IMR-90 (cell line): ENCODE data around the gene NFASC. TPM values are rescaled to one million over a fixed set of nuclear protein-coding genes. Genes with fewer than 3 reads are reported as not detected.

Experiments used
- ATAC-seq: fragments of 200-7000 bp; cut with Tn5 transposase; 2 replicates; pipeline ENCODE4 v1.9.1; 2020; ENCODE audit warnings: low read depth, mild to moderate bottlenecking, moderate library complexity
- BruUV-seq: library from RNA; stranded (reverse); fragments of 400-500 nt; replicated peaks from 2 replicates; lab custom pipeline; 2021; lab: Mats Ljungman, UMichigan
- CTCF ChIA-PET: fragments of 300-600 bp; formaldehyde crosslinking; extraction: SDS; loops from one replicate; lab custom pipeline; 2021; ENCODE audit warnings: antibody characterized with exemption; lab: Yijun Ruan, JAX
- POLR2A ChIA-PET: fragments of 300-600 bp; sonication (Branson Sonifier 250); formaldehyde crosslinking; loops from one replicate; lab custom pipeline; 2022; ENCODE audit warnings: antibody characterized with exemption; ENCODE audit not compliant: unreplicated experiment; lab: Charles Lee
- DNase-seq: peaks from one replicate; pipeline ENCODE4 v3.0.0; 2013
- H2AFZ ChIP-seq: replicated peaks from 2 replicates; pipeline ENCODE3; 2013; ENCODE audit warnings: low read length, mild to moderate bottlenecking; ENCODE audit not compliant: poor library complexity
- H2AK5ac ChIP-seq: 2 replicates; pipeline ENCODE4 v1.6.1; 2013; ENCODE audit warnings: low read depth, low read length, inconsistent platforms
- H2AK9ac ChIP-seq: replicated peaks from 2 replicates; pipeline ENCODE3; 2013; ENCODE audit warnings: mild to moderate bottlenecking, low read depth, low read length, moderate library complexity; ENCODE audit not compliant: poor library complexity
- H2BK120ac ChIP-seq: 2 replicates; pipeline ENCODE4 v1.6.1; 2013; ENCODE audit warnings: low read depth, low read length, inconsistent platforms
- H2BK15ac ChIP-seq: 3 replicates; pipeline ENCODE4 v1.6.1; 2013; ENCODE audit warnings: low read depth, low read length, inconsistent platforms
- H2BK20ac ChIP-seq: 2 replicates; pipeline ENCODE4 v1.6.1; 2013; ENCODE audit warnings: low read depth, mild to moderate bottlenecking, inconsistent platforms, low read length, moderate library complexity
- H2BK5ac ChIP-seq: 2 replicates; pipeline ENCODE4 v1.6.1; 2013; ENCODE audit warnings: mild to moderate bottlenecking, low read depth, low read length, inconsistent platforms; ENCODE audit not compliant: poor library complexity, severe bottlenecking
- H3K14ac ChIP-seq: replicated peaks from 2 replicates; pipeline ENCODE4 v1.6.1; 2013; ENCODE audit warnings: low read depth, low read length, inconsistent platforms
- H3K18ac ChIP-seq: 2 replicates; pipeline ENCODE4 v1.6.1; 2013; ENCODE audit warnings: low read depth, low read length, control low read depth
- H3K23ac ChIP-seq: 2 replicates; pipeline ENCODE4 v1.6.1; 2013; ENCODE audit warnings: low read depth, low read length, inconsistent platforms
- H3K27ac ChIP-seq: 2 replicates; pipeline ENCODE4 v1.5.1; 2013; ENCODE audit warnings: mild to moderate bottlenecking, control low read depth, low read length; ENCODE audit not compliant: insufficient read depth
- H3K27me3 ChIP-seq: 2 replicates; pipeline ENCODE4 v1.6.1; 2013; ENCODE audit warnings: low read length; ENCODE audit not compliant: control insufficient read depth, insufficient read depth
- H3K36me3 ChIP-seq: 2 replicates; pipeline ENCODE4 v1.6.1; 2013; ENCODE audit warnings: low read length, mixed read lengths; ENCODE audit not compliant: control insufficient read depth, insufficient read depth
- H3K4ac ChIP-seq: 2 replicates; pipeline ENCODE4 v1.6.1; 2013; ENCODE audit warnings: low read depth, low read length, inconsistent platforms
- H3K4me1 ChIP-seq: 2 replicates; pipeline ENCODE4 v1.6.1; 2013; ENCODE audit warnings: low read length, mixed read lengths; ENCODE audit not compliant: control insufficient read depth, insufficient read depth
- H3K4me2 ChIP-seq: 2 replicates; pipeline ENCODE4 v1.6.1; 2013; ENCODE audit warnings: low read depth, mild to moderate bottlenecking, control low read depth, low read length, moderate library complexity
- H3K4me3 ChIP-seq: 2 replicates; pipeline ENCODE4 v1.5.1; 2013; ENCODE audit warnings: low read depth, mild to moderate bottlenecking, control low read depth, low read length, moderate library complexity; ENCODE audit not compliant: insufficient read depth
- H3K56ac ChIP-seq: 2 replicates; pipeline ENCODE4 v1.6.1; 2013; ENCODE audit warnings: low read length, inconsistent platforms; ENCODE audit not compliant: insufficient read depth; ENCODE audit errors: extremely low read depth
- H3K79me1 ChIP-seq, 2 experiments: 2 replicates each; pipeline ENCODE4 v1.6.1; 2013; ENCODE audit warnings: low read length in 2 of 2, inconsistent platforms in 1 of 2, low read depth in 1 of 2
- H3K9ac ChIP-seq: 2 replicates; pipeline ENCODE4 v1.6.1; 2013; ENCODE audit warnings: low read depth, low read length, control low read depth
- H3K9me1 ChIP-seq: 2 replicates; pipeline ENCODE4 v1.6.1; 2013; ENCODE audit warnings: low read length, inconsistent platforms; ENCODE audit not compliant: insufficient read depth
- H3K9me3 ChIP-seq: 2 replicates; pipeline ENCODE4 v1.6.1; 2013; ENCODE audit warnings: low read length; ENCODE audit not compliant: control insufficient read depth, insufficient read depth
- H4K20me1 ChIP-seq: 2 replicates; pipeline ENCODE4 v1.6.1; 2013; ENCODE audit warnings: low read length, inconsistent platforms; ENCODE audit not compliant: insufficient read depth
- H4K5ac ChIP-seq: 2 replicates; pipeline ENCODE4 v1.6.1; 2013; ENCODE audit warnings: mild to moderate bottlenecking, low read depth, low read length, control low read depth
- H4K8ac ChIP-seq, 2 experiments: 2 replicates each; pipeline ENCODE4 v1.6.1; 2013; ENCODE audit warnings: low read depth in 2 of 2, low read length in 2 of 2, control low read depth in 1 of 2, inconsistent platforms in 1 of 2
- H4K91ac ChIP-seq: 2 replicates; pipeline ENCODE4 v1.6.1; 2013; ENCODE audit warnings: low read depth, low read length, inconsistent platforms; ENCODE audit not compliant: insufficient read depth
- CHD1 ChIP-seq: IDR thresholded peaks from 2 replicates; pipeline ENCODE4 v1.6.1; 2012; ENCODE audit warnings: low read depth, low read length, improper control_type of control experiment
- FOS ChIP-seq: fragments of 150-350 bp; IDR thresholded peaks from 2 replicates; pipeline ENCODE4 v1.6.1; 2016; ENCODE audit warnings: low read depth, low read length
- MAZ ChIP-seq: IDR thresholded peaks from 2 replicates; pipeline ENCODE4 v1.6.1; 2012; ENCODE audit warnings: low read depth, mild to moderate bottlenecking, low read length, improper control_type of control experiment, moderate library complexity, borderline replicate concordance
- WGBS, 2 experiments: methylation state at CpG; one replicate each; pipeline versions ENCODE4 v1.1.5 to v1.1.7; 2013; ENCODE audit warnings: missing lambda C conversion rate in 2 of 2; ENCODE audit not compliant: insufficient read length in 1 of 2; ENCODE audit errors: extremely low coverage in 2 of 2; 5-methylcytosine and 5-hydroxymethylcytosine counted together
- dilution Hi-C: fragments of 300-500 bp; cut with HindIII; formaldehyde crosslinking; loops from one replicate; pipeline ENCODE4 v1.14.3; 2018; ENCODE audit warnings: low sequenced_read_pairs; ENCODE audit not compliant: unreplicated experiment
- in situ Hi-C: fragments of 300-500 bp; cut with MboI; formaldehyde crosslinking; loops from 3 replicates; pipeline ENCODE4 v1.14.3; 2019; ENCODE audit warnings: low sequenced_read_pairs, inconsistent platforms, mixed read lengths
- intact Hi-C: fragments of 100-400 bp; cut with micrococcal nuclease; formaldehyde crosslinking; loops from 2 replicates; pipeline ENCODE4 v1.10.0; 2022
- polyA plus RNA-seq, 3 experiments: library from polyadenylated mRNA; depleted of rRNA; stranded (reverse); fragments of >200 nt; gene quantifications; 2 replicates each; pipeline ENCODE4 v1.2.3, GENCODE V29; 2012; ENCODE audit warnings: low replicate concordance in 1 of 3
- total RNA-seq: library from RNA; depleted of rRNA; stranded (reverse); fragments of >200 nt; gene quantifications from 2 replicates; pipeline ENCODE4 v1.2.3, GENCODE V29; 2012
- TF ChIP-seq, protein P1 (sequence below): fragments of 150-350 bp; IDR thresholded peaks from 2 replicates; pipeline ENCODE4 v1.6.1; 2017; ENCODE audit warnings: mild to moderate bottlenecking, antibody characterized with exemption, low read length, low read depth

The NFASC gene
- total and polyA plus RNA-seq, 2 of the 4 experiments (the other 2 are of a cell fraction) = 0.18 to 0.79 TPM

DNA sequence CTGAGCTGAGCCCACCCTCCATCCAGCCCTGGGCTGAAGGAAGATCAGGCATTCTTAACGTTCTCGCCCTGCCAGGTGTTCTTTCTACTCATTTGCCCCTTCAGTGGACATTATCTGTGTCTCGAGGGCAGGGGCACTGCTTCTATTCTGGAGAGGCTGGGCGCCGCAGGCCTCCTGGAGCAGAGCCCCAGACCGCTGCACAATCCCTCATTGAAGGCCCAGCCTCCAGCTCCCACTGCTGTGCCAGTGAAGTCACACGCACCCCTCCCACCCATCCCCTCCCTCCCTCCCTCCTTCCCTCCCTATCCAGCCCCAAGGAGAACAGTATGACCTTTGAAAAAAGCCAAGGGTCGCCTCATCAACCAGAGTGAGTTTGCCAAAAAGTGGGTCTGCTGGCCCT is 76.7 kb downstream of the NFASC start:
- no peak overlapping the region for H3K14ac ChIP-seq
- ChIA-PET CTCF (no interaction called here), POLR2A (no interaction called here)
- H3K23ac ChIP-seq = no peak overlapping the region
- no peak overlapping the region for H3K4ac ChIP-seq
- no peak overlapping the region for H3K4me2 ChIP-seq
- no peak overlapping the region for H3K4me3 ChIP-seq
- no peak overlapping the region for H2BK120ac ChIP-seq
- DNase-seq = no peak
- TF ChIP-seq MAZ (no peak), FOS (no peak), CHD1 (no peak)
- TF ChIP-seq, protein P1, sequence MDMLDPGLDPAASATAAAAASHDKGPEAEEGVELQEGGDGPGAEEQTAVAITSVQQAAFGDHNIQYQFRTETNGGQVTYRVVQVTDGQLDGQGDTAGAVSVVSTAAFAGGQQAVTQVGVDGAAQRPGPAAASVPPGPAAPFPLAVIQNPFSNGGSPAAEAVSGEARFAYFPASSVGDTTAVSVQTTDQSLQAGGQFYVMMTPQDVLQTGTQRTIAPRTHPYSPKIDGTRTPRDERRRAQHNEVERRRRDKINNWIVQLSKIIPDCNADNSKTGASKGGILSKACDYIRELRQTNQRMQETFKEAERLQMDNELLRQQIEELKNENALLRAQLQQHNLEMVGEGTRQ = no peak
- H3K56ac ChIP-seq = no peak overlapping the region
- no peaks in the 10 kb centered on the region for H4K20me1 ChIP-seq
- H3K36me3 ChIP-seq = no peaks in the 10 kb centered on the region
- H4K5ac ChIP-seq = no peak overlapping the region
- intact Hi-C loops = no loop called here
- no peak overlapping the region for H2AFZ ChIP-seq
- no peaks in the 10 kb centered on the region for H3K4me1 ChIP-seq
- no peak overlapping the region for H2AK5ac ChIP-seq
- H3K9ac ChIP-seq = no peak overlapping the region
- H4K91ac ChIP-seq = no peak overlapping the region
- in situ Hi-C loops = no loop called here
- ATAC-seq = no peak
- H3K18ac ChIP-seq = no peak overlapping the region
- BruUV-seq = no TSS peak
- H4K8ac ChIP-seq = no peak overlapping the region
- H2BK20ac ChIP-seq = no peak overlapping the region
- H2BK15ac ChIP-seq = no peak overlapping the region
- no peaks in the 10 kb centered on the region for H3K79me1 ChIP-seq
- WGBS, 2 experiments = no CpG with 5 or more reads among the region's 8 CpGs
- no peak overlapping the region for H2AK9ac ChIP-seq
- dilution Hi-C loops = no loop called here
- peaks cover 7% of the 10 kb centered on the region for H3K27me3 ChIP-seq
- no peak overlapping the region for H3K27ac ChIP-seq
- no peaks in the 10 kb centered on the region for H3K9me3 ChIP-seq
- H2BK5ac ChIP-seq = no peak overlapping the region
- peaks cover 3% of the 10 kb centered on the region; the same call in 1 of the 2 replicates for H3K9me1 ChIP-seq
